Brain microvascular endothelial cell (primary cell): ENCODE measurements around the gene SLC22A3.

Source experiments
- DNase-seq: peaks from one replicate; pipeline ENCODE4 v3.0.0-alpha.2; 2020
- H3K27ac ChIP-seq: fragments of 250-450 bp; sonication (Bioruptor Pico); 2 replicates; pipeline ENCODE4 v1.5.1; 2020; ENCODE audit warnings: mild to moderate bottlenecking, moderate library complexity
- H3K27me3 ChIP-seq: fragments of 250-450 bp; sonication (Bioruptor Pico); replicated peaks from 2 replicates; pipeline ENCODE4 v1.5.1; 2020; ENCODE audit warnings: mild to moderate bottlenecking
- H3K36me3 ChIP-seq: fragments of 250-450 bp; sonication (Bioruptor Pico); replicated peaks from 2 replicates; pipeline ENCODE4 v1.5.1; 2020; ENCODE audit warnings: mild to moderate bottlenecking
- H3K4me3 ChIP-seq: 2 replicates; pipeline ENCODE4 v1.5.1; 2011; ENCODE audit warnings: low read depth, mild to moderate bottlenecking, control low read depth, low read length, moderate library complexity
- CTCF ChIP-seq: IDR thresholded peaks from 2 replicates; pipeline ENCODE4 v1.5.1; 2011; ENCODE audit warnings: low read depth, mild to moderate bottlenecking, moderate library complexity, low read length, control low read depth, inconsistent platforms; ENCODE audit errors: missing control alignments
- in situ Hi-C: cut with HindIII; loops from 2 replicates; pipeline ENCODE4 v1.10.0; 2017; ENCODE audit warnings: low sequenced_read_pairs, low pct_ligation_motif_present

SLC22A3 gene

GRCh38 chr6:160456214-160456546 is 108.0 kb downstream of the SLC22A3 start:
- no peak overlapping the region for H3K4me3 ChIP-seq
- in situ Hi-C loops = no loop called here
- no peaks in the 10 kb centered on the region for H3K36me3 ChIP-seq
- no peaks in the 10 kb centered on the region for H3K27me3 ChIP-seq
- no peak for DNase-seq
- TF ChIP-seq CTCF = no peak
- no peak overlapping the region for H3K27ac ChIP-seq

- TF ChIP-seq CTCF = no peak
- no peak for DNase-seq
- in situ Hi-C loops = no loop called here
- H3K27ac ChIP-seq = no peak overlapping the region
- no peak overlapping the region for H3K4me3 ChIP-seq
- no peaks in the 10 kb centered on the region for H3K36me3 ChIP-seq
- H3K27me3 ChIP-seq = no peaks in the 10 kb centered on the region
These were observed 109.6 kb downstream of the SLC22A3 start for GRCh38 chr6:160457823-160458222.

DNA sequence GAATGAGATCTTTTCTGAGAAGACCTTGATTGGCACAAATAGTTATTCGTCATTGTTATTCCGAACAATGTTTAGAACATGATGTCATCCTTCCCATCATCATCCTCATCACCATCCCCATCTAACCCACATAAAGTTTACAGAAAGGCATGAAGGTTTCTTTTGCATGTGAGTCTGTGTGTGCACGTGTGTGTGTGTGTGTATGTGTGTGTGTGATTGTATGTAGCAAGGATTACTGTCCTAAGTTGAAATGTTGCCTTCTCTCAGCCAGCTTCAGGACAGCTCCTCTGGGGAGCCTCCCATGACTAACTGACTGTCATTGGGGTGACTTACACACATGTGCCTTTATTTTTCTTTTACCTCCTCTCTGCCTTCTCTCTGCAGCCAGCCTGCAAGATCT is 113.5 kb downstream of the SLC22A3 start:
- H3K27me3 ChIP-seq = no peaks in the 10 kb centered on the region
- DNase-seq = peak; percentile 24
- H3K36me3 ChIP-seq = no peaks in the 10 kb centered on the region
- TF ChIP-seq CTCF = no peak
- peak overlapping the region; percentile 7 for H3K27ac ChIP-seq
- in situ Hi-C loops = no loop called here
- H3K4me3 ChIP-seq = no peak overlapping the region

DNA sequence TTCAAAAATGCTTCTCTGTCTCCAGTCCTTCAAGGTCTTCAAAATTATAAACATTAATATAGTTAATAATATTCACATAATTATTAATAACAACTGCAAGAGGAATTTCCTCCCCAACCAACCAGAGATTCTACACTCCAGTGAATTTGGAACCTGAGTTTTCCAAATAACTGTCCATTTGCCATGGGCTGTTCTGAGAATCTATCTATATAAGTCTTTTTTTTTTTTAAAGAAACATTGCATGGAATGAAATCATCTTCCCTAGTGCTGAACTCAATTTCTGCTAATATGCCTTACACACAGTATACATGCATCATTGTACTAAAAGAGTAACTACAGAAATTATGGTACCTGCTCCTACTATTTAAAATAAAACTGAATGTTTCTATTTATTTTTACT is 113.9 kb downstream of the SLC22A3 start:
- no peak for TF ChIP-seq CTCF
- Histone ChIP-seq H3K36me3 (no peaks in the 10 kb centered on the region), H3K4me3 (no peak overlapping the region), H3K27ac (peak overlapping the region; percentile 7), H3K27me3 (no peaks in the 10 kb centered on the region)
- in situ Hi-C loops = no loop called here
- DNase-seq = no peak

DNA sequence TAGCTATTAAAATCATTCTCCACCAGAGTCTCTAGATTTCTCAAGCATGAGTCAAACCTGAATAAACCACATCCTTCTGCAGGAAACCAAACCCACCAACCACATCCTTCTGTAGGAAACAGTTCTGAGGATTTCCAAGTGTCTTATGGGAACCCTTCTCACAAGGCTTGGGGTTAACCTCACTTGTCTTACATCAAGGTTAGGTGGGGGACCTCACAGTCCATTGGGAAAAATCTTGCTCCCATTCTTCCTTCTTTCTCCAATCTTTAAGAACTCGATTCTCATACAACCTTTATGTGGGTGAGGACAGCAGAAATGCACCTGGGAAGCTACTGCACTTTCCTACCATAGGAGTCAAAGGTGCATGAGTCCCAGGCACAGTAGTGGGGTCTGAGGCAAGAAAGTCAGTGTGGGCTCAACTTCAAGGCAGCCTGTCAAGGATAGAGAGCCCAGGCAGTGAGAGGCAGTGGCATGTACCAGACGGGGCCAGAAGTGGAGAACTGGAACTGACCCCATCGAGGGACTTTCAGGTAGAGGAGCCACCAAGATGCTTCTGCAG is 114.5 kb downstream of the SLC22A3 start:
- DNase-seq = peak; percentile 79
- TF ChIP-seq CTCF = no peak
- peak overlapping the region; percentile 54 for H3K27ac ChIP-seq
- no peak overlapping the region for H3K4me3 ChIP-seq
- in situ Hi-C loops = no loop called here
- H3K36me3 ChIP-seq = no peaks in the 10 kb centered on the region
- H3K27me3 ChIP-seq = no peaks in the 10 kb centered on the region

- no peak for TF ChIP-seq CTCF
- no peak for DNase-seq
- in situ Hi-C loops = no loop called here
- no peaks in the 10 kb centered on the region for H3K36me3 ChIP-seq
- no peak overlapping the region for H3K4me3 ChIP-seq
- no peaks in the 10 kb centered on the region for H3K27me3 ChIP-seq
- H3K27ac ChIP-seq = no peak overlapping the region
These were observed 116.6 kb downstream of the SLC22A3 start for GRCh38 chr6:160464744-160465143.
